CD4-positive, alpha-beta T cell treated with Interleukin-21 for 1 hour (primary cell): ENCODE results near the gene STK24.
"Not testable (repeated sequence)": the region's sequence is repeated elsewhere in the genome, so short reads cannot be mapped to it uniquely, and the experiment has no call there.

Experiments used
- DNase-seq: peaks from one replicate; pipeline ENCODE4 v3.0.0-alpha.2; 2020

Gene STK24

DNA sequence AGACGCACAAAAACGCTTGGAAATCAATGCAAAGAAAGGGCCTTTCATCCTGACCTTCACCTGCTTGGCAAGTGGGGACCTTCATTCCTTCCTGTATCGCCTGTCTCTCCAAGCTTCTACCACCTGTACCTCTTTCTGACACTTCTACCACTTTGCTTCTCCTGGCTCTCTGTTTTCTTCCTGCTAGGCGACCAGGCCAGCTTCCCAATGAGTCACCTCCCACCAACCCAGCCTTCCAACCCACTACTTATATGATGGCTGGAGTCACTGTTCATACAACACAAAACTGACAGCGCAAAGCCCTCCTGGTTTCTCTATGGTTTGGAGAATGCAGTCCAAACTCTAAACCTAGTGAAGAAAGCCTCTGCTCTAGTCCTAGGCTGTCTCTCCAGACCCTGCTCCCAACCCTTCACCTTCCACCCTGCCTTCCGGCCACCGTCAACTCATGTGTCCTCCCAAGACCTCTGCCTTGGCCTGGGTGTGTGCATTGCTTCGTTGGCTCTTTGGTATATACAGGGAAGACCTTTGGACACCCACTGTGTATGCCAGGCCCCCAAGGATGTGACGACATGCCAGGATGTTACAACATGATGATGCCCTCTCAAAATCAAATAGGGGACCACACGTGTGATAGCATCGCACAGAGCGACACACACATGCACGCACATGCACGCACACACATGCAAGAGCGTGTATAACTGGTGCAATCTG, 148.5 kb downstream of the STK24 start:
- no peak for DNase-seq

DNA sequence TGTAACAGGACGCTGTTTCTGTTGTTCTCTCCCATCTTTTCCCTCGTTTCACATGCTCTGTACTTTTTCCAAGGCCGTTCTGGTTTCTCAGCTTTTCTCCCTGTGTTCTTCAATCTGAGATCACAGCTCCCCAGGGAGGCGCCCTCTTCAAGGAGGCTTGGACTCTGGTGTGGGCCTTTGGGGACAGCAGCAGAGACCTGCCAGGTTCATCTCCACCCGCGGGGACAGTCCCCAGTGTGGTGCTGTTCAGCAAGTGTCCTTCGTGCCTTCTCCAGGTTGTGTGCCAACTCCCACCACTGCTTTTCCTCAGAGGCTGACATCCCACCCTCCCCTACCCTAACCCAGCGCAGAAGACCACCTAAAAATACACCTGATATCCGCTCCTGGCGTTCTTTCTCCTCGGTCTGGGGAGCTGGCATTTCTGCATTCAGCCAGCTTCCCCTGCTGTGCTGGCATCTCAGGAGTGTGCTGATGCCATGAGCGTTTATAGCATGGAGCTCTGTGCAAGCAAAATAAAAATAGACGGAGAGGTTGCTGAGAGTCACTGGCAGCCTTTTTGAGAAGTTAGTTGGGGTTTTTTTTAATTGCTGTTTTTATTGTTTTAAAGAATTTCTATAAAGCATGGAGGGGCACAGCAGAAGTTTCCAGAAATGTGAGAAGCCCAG, 149.4 kb downstream of the STK24 start:
- no peak for DNase-seq

DNA sequence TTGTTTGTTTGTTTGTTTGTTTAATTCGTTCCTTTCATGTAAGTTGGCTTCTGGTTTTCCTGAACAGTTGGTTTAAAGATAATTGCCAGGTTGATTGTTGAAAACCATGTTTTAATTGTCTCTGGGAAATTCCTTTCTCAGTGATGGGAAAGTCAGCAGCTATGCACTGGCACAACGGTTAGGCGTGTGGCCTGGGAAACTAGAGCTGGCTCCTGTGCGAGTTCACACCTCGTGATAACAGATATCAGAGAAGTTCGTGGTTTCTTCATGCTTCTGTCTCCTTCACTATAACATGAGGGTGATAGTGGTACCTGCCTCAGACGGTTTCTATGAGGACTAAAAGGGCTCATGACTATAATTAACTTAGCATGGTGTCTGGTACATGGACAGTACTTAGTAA, 153.5 kb downstream of the STK24 start:
- DNase-seq = no peak

DNA sequence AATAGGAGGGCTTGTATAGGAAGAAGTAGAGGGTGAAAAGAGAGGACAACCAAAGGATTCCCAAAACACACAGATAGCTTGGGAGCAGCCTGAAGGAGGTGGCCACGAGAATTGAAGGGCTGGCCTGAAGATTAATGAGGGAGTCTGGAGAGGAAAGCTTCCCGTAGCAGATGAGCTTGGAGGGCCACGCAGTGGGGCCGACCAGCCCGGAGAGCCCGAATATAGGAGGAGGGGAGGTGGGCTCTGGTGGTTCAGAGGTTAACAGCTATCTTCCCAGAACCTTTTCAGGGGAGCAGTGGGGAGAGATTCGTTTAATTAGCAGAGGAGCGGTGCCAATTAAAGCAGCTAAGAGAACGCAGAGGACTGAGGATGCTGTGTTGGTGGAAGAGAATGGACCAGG, 154.9 kb downstream of the STK24 start:
- no peak for DNase-seq

DNA sequence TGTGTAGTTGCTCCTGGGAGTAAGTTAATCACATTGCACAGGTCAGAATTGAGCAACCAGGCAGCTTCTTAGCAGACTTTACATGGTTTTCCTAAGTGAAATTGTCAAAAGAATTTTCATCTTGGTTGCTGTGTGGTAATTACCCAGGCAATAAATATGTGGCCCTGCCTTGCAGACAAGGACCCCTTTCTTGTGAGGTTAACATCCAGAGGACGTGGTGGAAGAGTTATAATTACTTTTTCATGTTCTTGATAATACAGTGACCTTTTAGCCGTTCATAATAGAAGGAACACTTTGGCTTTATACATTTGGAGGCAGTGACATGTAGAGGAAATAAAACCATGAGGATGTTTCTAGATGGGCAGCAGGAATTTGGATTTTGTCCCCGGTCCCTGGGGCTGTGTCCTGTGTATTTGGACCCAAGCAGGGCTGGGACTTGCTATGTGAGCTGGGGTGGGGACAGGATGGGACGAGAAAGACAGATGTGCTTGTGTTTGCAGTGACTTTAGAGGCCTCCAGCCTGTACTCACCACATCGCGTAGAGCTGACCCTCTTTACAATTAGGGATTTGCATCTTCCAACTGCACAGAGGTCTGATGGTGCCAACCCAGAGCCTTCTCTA, 156.2 kb downstream of the STK24 start:
- no peak for DNase-seq

DNA sequence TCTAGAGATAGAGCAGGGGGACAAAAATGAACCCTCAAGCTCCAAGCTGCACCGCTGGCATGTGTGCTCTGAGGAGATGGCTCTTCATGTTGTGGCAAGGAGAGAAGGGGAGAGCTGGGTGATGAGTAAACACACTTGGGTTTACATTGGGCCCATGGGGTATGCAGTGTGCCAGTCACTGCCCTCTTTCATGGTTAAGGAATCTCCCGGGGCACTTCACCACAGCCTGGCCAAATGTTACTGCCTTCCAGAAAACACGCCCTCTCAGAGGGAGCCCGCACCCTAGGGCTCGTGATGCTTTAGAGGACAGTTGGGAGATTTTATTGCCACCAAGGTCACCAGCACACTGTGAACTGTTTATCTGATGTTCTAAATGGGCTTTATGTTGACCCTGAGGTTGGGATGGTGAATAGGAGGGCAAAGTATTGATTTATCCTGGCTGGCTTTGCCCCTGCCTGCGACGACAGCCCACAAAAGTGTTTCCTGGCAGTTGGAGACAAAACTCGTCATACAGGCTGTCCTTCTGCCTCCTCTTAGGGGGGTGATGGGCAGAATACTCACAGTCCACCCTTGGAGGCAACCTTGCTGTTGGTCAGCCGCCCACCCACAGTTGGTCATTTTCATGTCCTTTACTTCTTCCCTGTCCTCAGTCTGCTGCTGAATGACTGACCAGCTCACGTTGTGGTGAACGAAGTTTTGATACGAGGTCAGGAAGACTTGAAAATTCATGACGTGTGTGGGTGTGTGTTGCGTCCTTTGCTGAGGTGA, 156.9 kb downstream of the STK24 start:
- DNase-seq = no peak

DNA sequence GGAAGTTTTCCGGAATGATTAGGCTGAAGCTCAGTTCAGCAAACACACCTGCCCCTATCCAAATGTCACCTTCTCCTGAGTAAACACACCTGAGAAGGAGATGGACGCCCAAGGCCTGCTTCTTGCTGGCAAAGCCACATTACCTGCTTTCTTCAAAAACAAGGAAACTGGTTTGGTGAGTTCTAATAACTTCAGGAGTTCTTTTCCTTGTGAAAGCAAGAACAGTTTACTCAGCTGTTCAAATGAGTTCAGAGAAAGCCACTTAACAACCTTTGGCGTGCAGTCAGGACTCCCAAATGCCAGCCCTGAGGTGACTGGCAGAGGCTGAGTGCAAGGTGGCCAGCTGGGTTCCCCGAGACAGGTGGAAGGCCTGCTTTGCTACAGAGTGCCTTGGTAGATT, 160.5 kb downstream of the STK24 start:
- DNase-seq = no peak

DNA sequence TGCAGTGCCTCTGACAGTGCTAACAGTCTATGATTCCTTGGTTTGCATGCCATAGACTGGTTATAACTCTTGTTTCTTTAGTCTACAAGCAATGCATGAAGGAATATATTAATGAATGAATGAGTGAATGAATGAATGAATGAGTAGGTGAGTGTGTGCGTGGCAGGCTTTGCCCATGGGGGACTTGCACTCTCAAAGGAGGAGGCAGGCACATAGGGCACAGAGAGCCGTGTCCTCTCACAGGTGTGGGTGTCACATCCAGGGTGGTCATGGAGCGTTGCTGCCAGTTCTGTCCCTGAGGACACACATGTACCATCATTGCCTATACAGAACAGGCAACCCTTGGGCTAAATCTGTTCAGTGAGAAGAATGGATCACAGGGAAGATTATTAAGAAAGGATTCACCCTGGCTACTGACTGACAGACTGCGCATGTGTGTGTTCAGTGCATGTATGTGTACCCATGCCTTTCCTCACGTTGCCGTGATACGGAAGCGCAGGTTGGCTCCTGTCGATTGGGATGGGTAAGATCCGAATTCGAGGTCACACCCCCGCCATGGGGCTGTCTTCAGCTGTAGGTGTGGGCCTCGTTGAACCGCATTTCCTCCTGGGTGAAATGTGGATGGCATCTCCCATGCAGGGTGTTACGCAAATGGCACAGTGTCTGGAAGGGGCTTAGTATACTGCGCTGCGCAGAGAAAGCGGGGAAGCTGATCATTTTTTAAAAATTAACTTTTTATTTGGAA, 161.4 kb downstream of the STK24 start:
- no peak for DNase-seq

DNA sequence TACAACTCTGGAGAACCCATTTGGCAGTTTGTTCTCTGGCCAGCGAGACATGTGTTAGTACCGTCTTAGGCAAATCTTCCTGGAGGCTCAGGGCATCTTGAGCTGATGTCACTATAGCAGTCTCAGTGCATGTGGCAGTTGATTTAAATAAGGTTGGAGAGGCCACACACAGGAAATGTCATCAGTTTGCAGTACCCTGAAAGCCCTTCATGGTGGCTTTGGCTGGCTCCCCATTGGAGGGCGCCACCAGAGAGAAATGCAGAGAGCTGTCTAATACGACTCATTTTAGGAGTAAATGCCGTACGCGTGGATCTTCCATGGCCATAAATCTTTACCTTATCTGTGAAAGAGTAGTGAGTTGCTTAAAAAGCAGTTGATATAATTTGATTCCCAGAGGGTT, 163.1 kb downstream of the STK24 start:
- DNase-seq = no peak

DNA sequence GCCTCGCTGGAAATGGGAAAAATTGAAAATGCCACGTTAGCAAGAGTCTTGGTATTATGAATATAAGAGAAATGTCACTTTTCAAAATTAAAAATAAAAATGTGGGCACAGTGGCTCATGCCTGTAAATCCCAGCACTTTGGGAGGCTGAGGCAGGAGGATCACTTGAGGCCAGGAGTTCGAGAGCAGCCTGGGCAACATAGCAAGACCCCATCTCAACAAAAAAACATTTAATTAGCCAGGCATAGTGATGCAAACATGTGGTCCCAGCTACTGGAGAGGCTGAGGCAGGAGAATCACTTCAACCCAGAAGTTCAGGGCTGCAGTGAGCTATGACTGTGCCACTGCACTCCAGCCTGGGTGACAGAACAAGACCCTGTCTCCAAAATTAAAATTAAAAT, 163.6 kb downstream of the STK24 start:
- DNase-seq = not testable (repeated sequence)

DNA sequence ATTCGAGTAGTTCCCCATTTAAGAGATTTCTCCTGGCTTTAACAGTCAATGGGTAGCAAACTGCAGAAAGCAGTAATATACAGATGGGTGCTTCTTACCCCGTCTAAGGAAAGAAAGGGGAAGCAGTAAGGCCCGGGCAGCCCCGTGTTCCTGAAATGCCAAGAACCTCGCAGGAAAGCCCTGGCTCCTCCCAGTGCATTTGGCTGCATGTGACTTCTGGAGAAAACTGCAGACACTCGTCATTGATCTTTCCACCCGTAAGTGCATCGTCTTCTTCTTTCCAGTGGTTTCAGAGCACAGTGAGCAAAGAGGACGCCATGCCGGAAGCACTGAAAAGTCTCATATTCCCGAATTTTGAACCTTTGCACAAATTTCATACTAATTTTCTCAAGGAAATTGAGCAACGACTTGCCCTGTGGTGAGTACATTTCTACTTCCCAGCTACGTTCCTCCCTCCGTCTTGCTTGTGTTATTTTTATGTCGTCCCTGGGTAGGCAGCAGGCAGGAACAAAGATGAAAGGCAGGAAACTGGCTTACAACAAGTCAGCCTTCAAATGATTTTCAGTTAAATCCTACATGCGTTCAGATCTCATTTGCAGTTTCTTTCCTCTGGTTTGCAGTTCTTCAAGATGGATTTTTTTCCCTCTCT, 165.2 kb downstream of the STK24 start:
- no peak for DNase-seq

DNA sequence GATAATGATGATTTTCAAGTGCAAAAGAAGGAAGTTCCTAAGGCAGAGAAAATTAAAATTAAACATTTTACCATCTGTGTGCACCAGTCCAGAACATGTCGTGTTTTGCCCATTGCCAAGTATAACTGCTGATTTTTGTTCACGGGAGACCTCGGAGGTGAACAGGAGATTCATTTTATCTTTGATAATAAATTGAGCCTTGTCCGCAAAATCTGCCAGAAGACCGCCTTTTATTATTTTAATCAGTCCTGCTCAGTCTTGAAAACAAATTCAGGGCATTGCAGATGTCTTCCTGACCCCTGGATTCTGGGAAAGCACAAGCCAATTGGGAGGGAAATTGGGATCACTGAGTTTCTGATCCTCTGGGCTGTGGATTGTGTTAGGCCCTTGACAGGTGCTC, 165.9 kb downstream of the STK24 start:
- no peak for DNase-seq

DNA sequence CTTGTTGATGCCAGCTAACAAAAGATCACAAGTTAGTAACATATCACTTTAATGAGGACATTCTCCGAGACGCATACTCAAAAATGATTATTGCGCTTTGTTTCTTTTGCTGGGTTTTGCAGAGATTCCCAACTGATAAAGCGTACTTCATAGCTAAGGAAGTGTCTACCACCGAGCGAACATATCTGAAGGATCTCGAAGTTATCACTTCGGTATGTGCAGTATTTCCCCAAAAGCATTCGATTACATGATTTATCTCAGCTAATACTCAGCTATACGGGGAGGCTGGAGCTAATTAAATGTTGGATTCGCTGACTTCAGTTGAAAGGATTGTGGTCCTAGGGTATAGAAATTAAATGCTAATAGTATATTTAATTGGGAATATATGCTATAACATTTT, 166.3 kb downstream of the STK24 start:
- DNase-seq = no peak

DNA sequence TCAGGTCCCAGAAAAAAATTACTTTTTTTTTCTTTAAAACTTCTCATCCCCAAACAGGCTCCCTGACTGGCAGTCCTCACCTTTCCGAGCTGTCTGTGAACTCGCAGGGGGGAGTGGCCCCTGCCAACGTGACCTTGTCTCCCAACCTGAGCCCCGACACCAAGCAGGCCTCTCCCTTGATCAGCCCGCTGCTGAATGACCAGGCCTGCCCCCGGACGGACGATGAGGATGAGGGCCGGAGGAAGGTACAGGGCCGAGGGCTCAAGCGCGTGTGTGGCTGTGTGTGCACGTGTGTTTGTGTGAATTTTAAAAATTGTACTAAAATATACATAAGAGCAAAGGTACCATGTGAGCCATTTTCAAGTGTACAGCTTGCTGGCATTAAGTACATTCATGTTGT, 167.6 kb downstream of the STK24 start:
- no peak for DNase-seq

DNA sequence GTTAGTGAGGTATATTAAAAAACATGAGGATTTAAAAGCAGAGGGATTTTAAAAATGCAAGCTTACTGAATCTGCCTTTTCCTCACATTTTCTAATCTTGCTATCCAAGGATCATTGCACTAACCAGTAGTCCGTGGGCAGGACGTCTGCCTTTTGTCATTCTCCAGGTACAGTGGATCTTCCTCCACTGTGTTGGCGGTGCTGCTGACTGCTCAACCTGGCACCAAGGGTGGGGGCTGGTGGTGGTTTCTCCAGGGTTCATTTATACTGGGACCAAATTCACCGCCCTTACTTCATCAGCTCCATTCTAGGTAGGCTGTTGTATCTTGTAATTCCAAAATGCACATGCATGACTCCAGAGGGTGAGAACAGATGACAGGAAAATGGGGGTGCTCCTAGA, 169.3 kb downstream of the STK24 start:
- DNase-seq = no peak

DNA sequence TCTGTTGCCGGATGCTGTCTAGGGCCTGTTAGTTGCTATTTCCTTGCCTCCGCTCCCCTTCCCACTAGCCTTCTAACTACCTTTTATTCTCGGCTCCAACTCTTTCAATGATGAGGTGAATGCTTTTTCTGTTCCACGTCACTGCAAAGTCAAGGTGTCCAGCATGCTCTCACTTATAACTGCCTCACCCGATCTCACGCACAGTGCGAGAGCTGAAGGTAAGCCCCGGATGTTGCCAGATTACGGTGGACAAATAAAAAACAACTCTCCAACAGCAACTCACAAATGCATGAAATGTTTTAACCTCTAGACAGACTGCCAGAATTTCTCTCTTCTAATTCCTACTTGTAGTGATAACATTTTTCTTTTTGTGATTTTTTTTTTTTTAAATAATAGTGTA, 169.9 kb downstream of the STK24 start:
- no peak for DNase-seq

DNA sequence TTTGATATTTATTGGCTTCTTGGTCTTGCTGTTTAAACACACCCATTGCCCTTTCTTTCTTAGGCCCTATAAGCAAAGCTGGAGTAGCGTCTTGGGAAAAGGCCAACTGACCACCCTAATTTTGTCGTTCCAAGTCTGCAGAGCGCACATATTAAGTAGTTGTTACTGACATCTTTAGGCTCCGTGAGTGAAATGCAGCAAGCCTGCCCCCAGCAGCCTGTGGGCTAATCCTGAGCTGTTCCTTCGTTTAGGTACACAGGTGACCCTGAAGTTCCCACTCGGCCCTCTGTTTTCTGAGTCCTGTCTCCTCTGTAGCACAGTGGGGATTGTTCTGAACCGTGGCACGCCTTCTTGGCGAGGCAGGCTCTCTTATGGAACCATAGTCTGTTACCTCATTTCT, 170.5 kb downstream of the STK24 start:
- no peak for DNase-seq

DNA sequence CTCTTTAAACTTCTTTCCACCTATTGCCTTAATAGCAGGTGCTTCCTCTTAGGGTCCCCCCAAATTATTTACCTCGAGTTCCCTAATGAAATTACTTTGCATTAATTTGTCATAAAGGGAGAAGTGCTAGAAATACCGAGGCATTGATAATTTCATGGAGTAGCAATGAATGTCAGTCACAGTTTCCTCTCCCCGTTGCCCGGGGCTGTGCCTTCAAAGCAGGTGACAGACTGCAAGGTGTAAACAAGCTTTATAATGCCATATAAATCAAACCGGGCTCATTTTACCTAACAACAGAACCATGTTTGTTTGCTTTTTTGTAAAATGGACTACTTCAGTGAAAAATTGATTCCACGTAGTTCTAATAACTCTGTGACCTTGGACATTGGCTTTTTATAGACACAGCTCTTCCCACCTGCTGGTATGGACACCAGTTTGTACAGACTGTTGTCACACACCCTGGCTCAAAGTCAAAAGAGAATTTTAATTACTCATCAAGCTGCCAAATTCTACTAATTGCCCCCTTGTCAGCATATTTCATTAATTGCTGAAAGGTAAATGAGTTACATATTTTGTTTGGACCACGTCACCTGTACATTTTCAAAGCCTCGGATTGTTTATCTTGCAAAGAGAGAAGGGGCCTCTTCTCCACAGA, 171.1 kb downstream of the STK24 start:
- DNase-seq = no peak

DNA sequence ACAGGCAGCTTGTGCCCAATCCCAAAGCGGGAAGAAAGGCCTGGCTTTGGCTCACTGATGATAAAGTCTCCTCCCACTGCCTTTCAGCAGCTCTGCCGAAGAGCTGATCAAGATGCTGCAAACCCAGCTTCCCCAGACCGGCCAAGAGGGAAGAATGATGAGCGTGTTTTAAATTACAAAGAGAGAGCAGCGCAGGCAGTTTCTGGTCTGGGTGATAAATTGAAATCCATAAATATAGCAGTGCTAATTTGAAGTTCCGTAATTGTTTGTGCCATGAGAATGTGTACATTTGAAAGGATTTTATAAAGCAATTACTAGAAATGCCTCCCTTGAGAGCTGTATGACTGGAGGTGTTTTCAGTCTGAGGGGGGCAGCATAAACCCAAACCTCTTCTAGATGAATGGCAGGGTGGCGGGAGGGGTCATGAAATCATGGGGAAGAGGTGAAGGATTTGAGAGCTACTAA, 171.8 kb downstream of the STK24 start:
- DNase-seq = no peak

DNA sequence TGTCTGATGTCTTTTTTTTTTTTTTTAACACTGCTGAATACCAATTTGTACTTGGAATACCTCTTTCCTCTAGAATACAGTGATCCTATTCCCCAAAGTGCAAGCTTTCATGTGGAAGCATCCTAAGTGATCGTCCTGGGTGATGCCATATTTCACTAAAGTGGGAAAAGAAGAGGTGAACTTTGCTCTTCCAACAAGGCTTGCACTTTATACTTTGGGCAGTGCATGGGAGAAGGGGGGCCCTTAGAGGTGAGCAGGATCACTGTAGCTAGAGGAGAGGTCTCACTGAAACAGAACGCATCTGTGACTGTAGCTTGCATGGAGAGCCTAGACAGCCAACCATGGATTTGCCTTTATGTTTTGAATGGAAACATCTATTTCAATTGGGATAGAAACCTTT, 173.8 kb downstream of the STK24 start:
- no peak for DNase-seq

DNA sequence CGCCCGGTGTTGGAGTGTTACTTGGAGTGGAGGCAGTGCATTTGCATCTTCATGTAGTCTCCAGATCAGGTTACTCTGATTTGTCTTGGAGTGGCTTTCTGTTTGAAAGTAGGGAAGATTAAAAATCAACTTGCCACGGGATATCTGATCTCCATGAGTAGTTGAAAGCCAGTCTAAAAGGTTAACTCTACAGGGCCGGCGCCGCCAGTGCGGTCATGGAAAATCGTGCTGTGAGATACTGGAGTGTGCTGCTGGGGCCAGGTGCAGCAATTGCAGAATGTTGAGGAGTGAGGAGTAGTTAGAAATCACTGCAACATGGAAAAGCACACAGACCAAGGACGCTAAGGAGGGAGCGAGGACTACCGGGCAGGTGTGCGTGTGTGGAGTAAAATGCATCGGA, 175.0 kb downstream of the STK24 start:
- DNase-seq = no peak

DNA sequence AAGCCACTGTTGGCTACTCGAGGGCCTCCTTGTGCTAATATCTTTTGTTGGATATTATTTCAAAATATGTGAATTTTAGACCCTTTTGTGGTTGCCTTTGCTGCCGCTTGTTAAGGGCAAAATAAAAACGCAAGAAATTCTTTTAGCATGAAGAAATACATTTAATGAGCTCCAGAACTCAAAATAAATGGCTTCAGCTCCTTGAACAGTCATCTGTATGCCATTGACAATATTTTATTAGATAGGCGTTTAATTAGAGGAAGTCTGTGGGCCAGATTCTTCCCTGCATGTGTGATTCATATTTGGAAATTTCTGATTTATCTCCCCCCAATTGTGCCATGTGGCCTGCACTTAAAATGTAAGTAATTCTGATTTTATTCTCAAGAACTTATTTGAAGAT, 177.2 kb downstream of the STK24 start:
- DNase-seq = no peak
